SJCRH30 (cell line): ENCODE data around the gene SPATA13. TPM values are rescaled to one million over a fixed set of nuclear protein-coding genes. Genes with fewer than 3 reads are reported as not detected.
"Not testable (repeated sequence)": the region's sequence is repeated elsewhere in the genome, so short reads cannot be mapped to it uniquely, and the experiment has no call there.

Source experiments
- DNase-seq, 2 experiments: peaks; one replicate each; pipeline ENCODE4 v3.0.0-alpha.2; 2015 to 2020
- H3K27ac ChIP-seq: fragments of 250-450 bp; sonication (Bioruptor Pico); 2 replicates; pipeline ENCODE4 v1.5.1; 2020; ENCODE audit warnings: mild to moderate bottlenecking, moderate library complexity
- H3K27me3 ChIP-seq: fragments of 250-450 bp; sonication (Bioruptor Pico); 2 replicates; pipeline ENCODE4 v1.5.1; 2020; ENCODE audit warnings: mild to moderate bottlenecking, moderate library complexity
- H3K36me3 ChIP-seq: fragments of 250-450 bp; sonication (Bioruptor Pico); 2 replicates; pipeline ENCODE4 v1.5.1; 2020; ENCODE audit warnings: mild to moderate bottlenecking, moderate library complexity
- H3K4me1 ChIP-seq: fragments of 250-450 bp; sonication (Bioruptor Pico); 2 replicates; pipeline ENCODE4 v1.5.1; 2020; ENCODE audit warnings: mild to moderate bottlenecking, moderate library complexity
- H3K4me3 ChIP-seq: fragments of 250-450 bp; sonication (Bioruptor Pico); 2 replicates; pipeline ENCODE4 v1.5.1; 2020; ENCODE audit warnings: mild to moderate bottlenecking, moderate library complexity
- H3K9me3 ChIP-seq: fragments of 250-450 bp; sonication (Bioruptor Pico); replicated peaks from 2 replicates; pipeline ENCODE4 v1.5.1; 2020; ENCODE audit warnings: mild to moderate bottlenecking, moderate library complexity
- total RNA-seq: library from RNA; depleted of rRNA; stranded (reverse); fragments of >200 nt; shearing (Covaris generic); gene quantifications from 2 replicates; pipeline ENCODE4 v1.2.3, GENCODE V29; 2014; rRNA removed

The SPATA13 gene
- total RNA-seq, 1 experiment from 2014 or later, result 23.0 TPM

GRCh38 chr13:24339937-24340607 lies 179.6 kb downstream of the SPATA13 start:
- H3K9me3 ChIP-seq, result no peaks in the 10 kb centered on the region

DNA sequence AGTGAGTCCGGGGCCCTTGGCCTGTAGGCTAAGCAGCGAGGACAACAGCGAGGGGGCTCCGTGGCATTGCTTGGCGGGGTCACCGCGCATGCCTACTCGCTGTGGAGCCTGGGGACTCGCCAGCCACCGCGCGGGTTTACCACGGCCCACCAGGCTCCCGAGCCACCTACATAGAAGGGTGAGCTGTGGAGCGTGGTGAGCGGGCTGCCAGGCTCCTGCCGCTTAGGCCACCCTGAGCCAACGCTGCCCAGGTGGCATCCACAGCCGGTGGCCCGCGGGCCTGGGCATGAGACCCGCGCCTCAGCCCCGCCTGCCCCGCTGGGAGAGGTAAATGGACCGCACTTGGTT lies 180.1 kb downstream of the SPATA13 start:
- no peak for DNase-seq
- no peaks in the 10 kb centered on the region for H3K27me3 ChIP-seq
- H3K4me3 ChIP-seq, result no peak overlapping the region
- H3K36me3 ChIP-seq, result no peaks in the 10 kb centered on the region
- no peak overlapping the region for H3K27ac ChIP-seq
- no peaks in the 10 kb centered on the region for H3K4me1 ChIP-seq
- no peaks in the 10 kb centered on the region for H3K9me3 ChIP-seq

More at GRCh38 chr13:24339937-24340607, 179.6 kb downstream of the SPATA13 start:
- no peak for DNase-seq
- Histone ChIP-seq H3K27me3 (no peaks in the 10 kb centered on the region), H3K36me3 (no peaks in the 10 kb centered on the region), H3K4me1 (no peaks in the 10 kb centered on the region), H3K27ac (no peak overlapping the region), H3K4me3 (no peak overlapping the region)

GRCh38 chr13:24341439-24341838 lies 180.9 kb downstream of the SPATA13 start:
- H3K36me3 ChIP-seq, result no peaks in the 10 kb centered on the region
- no peaks in the 10 kb centered on the region for H3K4me1 ChIP-seq
- no peaks in the 10 kb centered on the region for H3K9me3 ChIP-seq
- H3K4me3 ChIP-seq, result no peak overlapping the region
- no peaks in the 10 kb centered on the region for H3K27me3 ChIP-seq
- H3K27ac ChIP-seq, result no peak overlapping the region
- no peak for DNase-seq

DNA sequence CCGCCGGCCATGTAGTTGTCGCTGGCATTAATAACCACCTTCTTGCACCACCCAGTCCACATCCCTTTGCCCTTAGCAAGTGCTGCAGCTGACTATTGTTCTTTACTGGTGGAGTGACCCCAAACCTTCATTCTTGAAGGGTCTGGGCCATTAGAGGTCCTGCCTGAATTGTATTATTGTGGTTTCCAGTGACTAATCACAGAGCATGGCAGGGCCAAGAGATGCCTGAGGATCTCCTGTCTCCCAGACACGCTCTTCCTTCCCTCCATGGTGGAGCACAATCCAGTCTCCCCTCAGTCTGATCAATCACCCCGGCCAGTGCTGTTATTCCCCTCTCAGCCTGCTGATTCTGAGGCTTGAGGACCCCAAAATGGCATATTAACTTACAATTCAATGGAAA lies 187.9 kb downstream of the SPATA13 start:
- Histone ChIP-seq H3K27ac (no peak overlapping the region), H3K27me3 (no peaks in the 10 kb centered on the region), H3K9me3 (no peaks in the 10 kb centered on the region), H3K36me3 (no peaks in the 10 kb centered on the region), H3K4me1 (no peaks in the 10 kb centered on the region), H3K4me3 (no peak overlapping the region)
- DNase-seq, result no peak

- H3K36me3 ChIP-seq, result no peaks in the 10 kb centered on the region
- H3K27me3 ChIP-seq, result no peaks in the 10 kb centered on the region
- no peak for DNase-seq
- H3K4me1 ChIP-seq, result no peaks in the 10 kb centered on the region
- H3K27ac ChIP-seq, result no peak overlapping the region
- no peak overlapping the region for H3K4me3 ChIP-seq
- no peaks in the 10 kb centered on the region for H3K9me3 ChIP-seq
Measured at GRCh38 chr13:24348797-24349515, 188.4 kb downstream of the SPATA13 start.

DNA sequence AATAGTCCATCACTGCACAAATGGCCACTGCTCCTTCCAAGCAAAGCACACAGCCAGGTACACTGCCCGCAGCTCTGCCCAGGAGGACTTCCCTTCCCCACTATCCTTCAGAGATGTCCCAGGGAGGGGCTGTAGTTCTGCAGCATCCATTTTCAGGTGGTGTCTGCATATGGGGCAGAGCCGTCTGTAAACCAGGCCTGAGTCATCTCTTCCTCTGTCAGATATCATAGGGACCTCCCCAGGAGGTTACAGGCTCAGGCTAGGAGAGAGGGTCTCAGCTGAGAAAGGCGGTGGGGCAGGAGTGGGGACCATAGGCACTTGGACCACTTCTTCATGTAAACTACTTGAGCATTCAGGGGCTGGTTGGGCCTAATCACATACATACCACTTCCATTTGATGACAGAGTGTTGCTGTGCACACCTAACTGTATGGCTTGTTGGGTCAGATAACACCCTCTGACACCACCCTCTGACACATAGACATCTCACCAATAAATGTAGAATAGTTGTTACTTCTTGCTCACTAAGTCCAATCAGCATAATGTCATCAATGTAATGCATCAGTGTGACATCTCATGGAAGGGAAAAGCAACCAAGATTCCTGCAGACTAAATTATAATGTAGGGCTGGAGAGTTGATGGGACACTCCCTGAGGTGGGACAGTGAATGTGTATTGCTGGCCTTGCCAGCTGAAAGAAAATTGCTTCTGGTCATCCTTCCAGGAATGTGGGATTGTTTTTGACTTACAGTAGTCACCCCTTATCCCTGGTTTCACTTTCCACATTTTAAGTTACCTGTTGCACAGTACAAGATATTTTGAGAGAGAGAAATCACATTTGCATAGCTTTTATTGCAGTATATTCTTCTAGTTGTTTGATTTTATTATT lies 189.5 kb downstream of the SPATA13 start:
- H3K27ac ChIP-seq, DNase-seq, H3K9me3 ChIP-seq, H3K4me3 ChIP-seq, H3K36me3 ChIP-seq, H3K27me3 ChIP-seq, H3K4me1 ChIP-seq: not testable (repeated sequence)

- Histone ChIP-seq H3K27me3 (no peaks in the 10 kb centered on the region), H3K36me3 (no peaks in the 10 kb centered on the region), H3K4me1 (no peaks in the 10 kb centered on the region), H3K4me3 (no peak overlapping the region), H3K27ac (no peak overlapping the region), H3K9me3 (no peaks in the 10 kb centered on the region)
- DNase-seq, result no peak
Measured at GRCh38 chr13:24351423-24351822, 190.9 kb downstream of the SPATA13 start.

DNA sequence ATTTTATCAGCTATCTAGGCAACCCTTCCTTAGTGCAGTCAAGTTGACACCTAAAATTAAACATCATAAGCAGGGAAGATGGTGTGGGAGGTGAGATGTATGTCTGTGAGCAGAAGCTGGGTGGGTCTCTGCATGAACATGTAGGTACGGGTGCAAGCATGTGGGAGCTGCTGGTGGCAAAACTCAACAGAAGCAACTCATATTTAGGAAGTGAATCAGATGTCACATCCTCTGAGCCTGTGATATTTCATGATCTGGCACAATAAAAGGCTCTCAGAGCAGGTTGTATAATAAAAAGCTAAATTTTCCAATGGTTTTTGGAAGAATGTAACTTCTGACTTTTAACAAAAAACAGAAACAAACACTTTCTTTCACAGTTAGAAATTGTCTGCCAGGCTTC lies 193.2 kb downstream of the SPATA13 start:
- no peaks in the 10 kb centered on the region for H3K4me1 ChIP-seq
- no peaks in the 10 kb centered on the region for H3K27me3 ChIP-seq
- H3K36me3 ChIP-seq, result no peaks in the 10 kb centered on the region
- no peak overlapping the region for H3K4me3 ChIP-seq
- no peak overlapping the region for H3K27ac ChIP-seq
- DNase-seq, result no peak
- H3K9me3 ChIP-seq, result no peaks in the 10 kb centered on the region

- H3K4me3 ChIP-seq, result no peak overlapping the region
- H3K4me1 ChIP-seq, result no peaks in the 10 kb centered on the region
- no peak overlapping the region for H3K27ac ChIP-seq
- H3K27me3 ChIP-seq, result no peaks in the 10 kb centered on the region
- DNase-seq, result no peak
- H3K36me3 ChIP-seq, result no peaks in the 10 kb centered on the region
- H3K9me3 ChIP-seq, result no peaks in the 10 kb centered on the region
Measured at GRCh38 chr13:24355103-24355502, 194.6 kb downstream of the SPATA13 start.

GRCh38 chr13:24356270-24356669 lies 195.8 kb downstream of the SPATA13 start:
- no peaks in the 10 kb centered on the region for H3K9me3 ChIP-seq

More at GRCh38 chr13:24356270-24356669, 195.8 kb downstream of the SPATA13 start:
- no peak overlapping the region for H3K27ac ChIP-seq
- no peaks in the 10 kb centered on the region for H3K36me3 ChIP-seq
- H3K27me3 ChIP-seq, result no peaks in the 10 kb centered on the region
- H3K4me3 ChIP-seq, result no peak overlapping the region
- no peak for DNase-seq
- H3K4me1 ChIP-seq, result no peaks in the 10 kb centered on the region

Other genes starting within 250 kb of the SPATA13 start
- gene C1QTNF9, start 148.9 kb downstream of the SPATA13 start, total RNA-seq, result 0.05 TPM in 1 of 2 replicates, not detected in the other